CD4-positive, alpha-beta T cell treated with Interleukin-17A for 1 hour (primary cell): ENCODE data around the gene LARGE1.

Experiments
- DNase-seq: peaks from one replicate; pipeline ENCODE4 v3.0.0-alpha.2; 2020

LARGE1 gene

DNA sequence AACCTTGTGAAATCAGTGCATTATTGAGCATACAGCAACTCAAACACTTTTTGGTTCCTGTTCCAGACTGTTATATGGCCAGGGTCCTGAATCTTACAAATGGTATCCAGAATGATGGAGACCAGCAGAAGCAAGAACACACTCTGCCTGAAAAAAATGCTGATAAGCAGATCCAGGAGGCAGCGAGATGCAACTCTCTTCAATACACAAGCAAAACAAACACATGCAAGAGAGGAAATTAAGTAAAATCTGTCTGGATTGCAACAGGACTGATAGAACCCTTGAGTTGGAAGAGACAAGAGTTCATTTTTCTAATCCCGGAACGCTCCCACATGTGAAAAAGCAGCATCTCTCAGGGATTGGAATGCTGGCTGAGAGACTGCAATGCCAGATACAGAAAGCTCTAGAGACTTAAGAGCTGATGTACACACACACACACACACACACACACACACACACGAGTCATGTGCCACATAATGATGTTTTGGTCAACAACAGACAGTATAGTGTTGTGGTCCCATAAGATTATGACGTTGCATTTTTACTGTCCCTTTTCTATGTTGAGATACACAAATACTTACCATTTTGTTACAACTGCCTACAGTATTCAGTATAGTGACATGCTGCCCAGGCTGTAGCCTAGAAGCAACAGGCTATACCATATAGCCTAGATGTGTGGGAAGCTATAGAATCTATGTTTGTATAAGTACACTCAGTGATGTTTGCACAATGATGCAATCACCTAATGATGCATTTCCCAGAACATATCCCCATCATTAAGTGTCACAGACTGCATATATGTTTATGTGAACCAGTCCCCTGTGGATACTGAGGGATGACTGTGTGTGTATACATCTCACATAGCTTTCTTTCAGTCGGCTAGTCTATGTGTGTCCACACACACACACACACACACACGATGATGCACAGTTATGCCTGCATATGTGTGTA, 406.6 kb downstream of the LARGE1 start:
- no peak for DNase-seq

DNA sequence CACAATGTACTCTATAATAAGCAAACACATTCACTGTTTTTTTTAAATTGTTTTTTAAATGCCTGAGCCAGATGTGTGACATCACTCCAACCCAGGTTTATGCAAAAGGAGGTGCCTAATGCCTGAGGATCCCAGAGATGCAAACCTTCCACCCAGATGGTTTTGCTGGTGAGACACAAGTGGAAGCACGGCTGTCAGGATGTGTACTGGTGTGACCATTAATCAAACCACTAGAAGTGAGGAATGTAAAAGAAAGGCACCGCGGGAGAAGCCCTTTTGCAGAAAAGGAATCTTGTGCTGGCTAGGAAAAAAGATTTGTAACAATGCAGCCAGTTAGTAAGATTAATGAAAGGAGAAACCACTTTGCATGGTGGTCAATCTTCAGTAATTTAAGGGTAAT, 407.4 kb downstream of the LARGE1 start:
- DNase-seq: no peak

DNA sequence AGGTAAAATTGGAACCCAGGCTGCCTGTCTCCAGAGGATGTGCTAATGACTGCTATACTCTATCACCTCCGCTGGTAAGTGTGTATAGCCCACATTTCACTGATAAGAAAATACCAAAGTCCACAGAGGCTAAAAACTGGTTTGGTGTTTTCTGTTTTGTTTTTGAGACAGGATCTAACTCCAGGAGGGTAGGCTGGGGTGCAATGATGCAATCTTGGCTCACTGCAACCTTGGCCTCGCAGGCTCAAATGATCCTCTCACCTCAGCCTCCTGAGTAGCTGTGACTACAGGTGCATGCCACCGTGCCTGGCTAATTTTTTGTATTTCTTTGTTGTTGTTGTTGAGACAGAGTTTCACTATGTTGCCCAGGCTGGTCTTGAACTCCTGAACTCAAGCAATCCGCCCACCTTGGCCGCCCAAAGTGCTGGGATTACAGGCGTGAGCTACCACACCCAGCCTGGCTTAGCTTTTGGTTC, 409.8 kb downstream of the LARGE1 start:
- no peak for DNase-seq

DNA sequence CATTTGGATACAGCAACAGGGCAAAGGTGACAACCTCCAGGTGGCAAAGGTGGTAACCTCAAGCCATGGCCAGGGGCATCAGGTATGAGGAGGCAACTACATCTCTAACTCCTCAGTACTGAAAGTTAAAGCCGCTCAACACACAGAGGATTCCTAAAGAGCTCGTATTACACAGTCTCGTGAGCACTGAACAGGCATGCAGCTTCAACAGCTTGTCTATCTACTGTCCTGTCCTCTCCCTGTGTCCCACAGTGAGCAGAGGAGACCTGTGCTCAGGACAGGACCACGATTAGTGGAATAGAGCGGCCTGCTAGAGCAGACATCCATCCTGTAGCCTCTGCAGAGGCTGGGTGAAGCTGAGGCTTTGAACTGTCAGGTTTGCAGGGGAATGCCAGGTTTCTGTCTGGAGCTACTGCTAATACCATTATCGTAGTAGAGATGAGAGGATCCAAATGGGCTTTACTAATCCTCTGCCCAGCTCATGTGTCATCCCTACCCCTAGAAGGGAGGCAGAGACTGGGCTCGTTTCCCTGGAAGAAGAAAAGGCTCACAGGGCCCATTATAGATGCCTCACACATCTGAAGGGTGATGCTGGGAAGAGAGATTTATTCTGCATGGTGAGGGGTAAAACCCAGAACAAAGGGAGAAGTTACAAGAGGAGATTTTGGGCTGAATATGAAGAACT, 415.2 kb downstream of the LARGE1 start:
- DNase-seq: no peak

DNA sequence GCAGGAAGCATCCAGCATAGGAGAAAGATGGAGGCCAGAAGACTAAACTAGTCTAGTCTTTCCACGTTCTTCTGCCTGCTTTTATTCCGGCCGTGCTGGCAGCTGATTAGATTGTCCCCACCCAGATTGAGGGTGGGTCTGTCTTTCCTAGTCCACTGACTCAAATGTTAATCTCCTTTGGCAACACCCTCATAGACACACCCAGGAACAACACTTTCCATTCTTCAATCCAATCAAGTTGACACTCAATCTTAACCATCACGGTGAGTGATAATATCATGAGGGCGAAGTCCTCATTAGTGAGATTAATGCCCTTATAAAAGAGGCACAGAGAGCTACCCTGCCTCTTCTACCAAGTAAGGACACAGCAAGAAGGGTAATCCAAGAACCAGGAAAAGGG, 424.2 kb downstream of the LARGE1 start:
- no peak for DNase-seq

DNA sequence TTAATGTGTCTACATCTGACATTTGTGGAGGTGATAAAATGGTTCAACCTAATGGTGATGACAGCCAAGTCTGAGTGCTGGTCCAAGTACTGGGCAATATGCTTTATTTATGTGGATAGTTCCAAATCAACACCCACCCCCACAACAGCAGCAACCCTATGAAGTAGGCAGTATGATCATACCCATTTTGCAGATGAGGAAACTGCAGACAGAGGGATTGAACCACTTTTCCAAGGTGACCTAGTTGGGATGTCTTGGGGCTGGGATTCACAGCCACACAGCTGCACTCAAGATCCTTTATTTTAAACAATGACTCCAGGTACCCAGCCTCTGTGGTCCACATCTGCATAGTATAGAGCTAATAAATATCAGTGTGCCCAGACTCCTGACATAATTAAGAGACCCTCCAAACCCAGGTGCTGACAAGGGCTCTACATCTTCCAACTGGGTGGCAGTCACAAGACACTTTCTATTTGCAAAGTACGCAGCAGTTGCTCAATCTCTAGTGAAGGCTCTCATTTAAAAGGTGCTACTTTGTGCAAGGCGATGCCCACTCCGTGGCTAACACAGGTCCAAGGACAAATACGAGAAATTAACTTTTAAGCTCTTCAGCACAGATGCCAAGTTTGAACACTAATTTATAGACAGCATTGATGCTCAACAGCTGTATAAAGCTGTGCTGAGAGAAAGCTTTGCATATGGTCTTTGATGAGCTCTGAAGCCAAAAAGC, 426.6 kb downstream of the LARGE1 start:
- DNase-seq: no peak

DNA sequence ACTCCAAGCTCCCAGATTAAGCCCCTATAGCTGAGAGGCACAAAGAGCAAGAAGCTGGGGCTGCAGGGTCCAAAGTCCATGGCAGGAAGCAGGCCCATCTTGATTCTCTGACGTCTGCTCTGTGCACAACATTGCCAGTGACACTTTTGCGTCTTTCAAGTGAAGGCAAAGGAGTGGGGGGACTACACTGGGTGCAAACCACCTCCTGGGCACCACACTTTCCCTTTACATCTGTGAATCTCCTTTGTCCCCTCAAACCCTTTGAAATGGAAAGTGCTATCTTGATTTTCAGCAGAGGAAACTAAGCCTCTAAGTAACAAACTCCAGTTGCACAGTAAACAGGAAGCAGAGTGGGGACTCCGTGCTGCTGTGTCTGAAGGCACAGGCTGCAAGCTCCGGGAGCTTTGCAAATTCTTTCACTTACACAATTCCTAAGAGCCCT, 428.0 kb downstream of the LARGE1 start:
- DNase-seq: no peak

DNA sequence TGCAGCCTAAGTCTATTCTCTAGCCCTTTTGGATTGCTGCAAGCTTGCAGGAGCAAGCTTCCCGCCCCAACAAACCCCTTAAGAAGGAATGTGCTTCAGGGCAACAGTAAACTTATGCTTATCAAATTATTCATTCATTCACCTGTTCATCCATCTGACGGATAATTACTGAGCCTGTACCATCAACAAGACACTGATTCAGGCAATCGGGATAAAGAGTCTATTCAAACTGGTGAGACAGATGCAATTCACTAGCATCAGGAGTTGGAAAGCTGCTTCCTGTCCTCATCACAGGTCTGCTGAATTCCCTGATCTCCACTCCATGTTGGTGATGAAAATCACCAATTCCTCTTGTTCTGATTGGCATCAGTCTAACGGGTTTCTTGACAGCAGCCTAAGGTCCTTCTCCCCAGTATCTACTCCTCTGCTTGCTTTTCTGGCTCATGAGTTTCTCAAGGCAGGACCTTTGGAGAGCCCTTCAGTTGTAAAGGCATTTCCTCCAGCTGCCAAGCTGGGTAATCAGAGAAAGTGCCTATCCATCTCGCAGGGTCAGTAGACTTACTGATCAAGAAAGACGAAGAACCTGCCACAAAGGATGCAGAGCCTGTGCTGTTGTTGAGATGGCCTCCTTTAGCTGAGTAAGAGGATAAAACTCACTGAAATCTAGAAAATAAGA, 433.1 kb downstream of the LARGE1 start:
- DNase-seq: no peak

DNA sequence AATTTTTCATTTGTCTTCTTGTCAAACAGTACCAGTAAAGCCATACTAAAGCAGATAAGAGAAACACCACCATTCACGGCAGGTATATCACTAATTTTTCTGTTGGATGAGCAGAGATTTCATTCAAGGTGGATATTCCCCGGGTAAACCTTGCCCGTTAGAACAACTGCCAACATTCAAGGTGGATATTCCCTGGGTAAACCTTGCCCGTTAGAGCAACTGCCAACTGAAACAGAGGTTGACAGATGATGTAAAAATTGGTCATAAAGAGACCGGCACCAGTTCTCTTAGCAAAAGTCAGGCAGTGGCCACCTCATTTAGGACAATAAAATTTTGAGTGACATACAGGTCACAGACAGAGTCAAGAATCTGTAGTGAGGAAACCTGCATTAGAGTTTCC, 438.7 kb downstream of the LARGE1 start:
- DNase-seq: no peak

DNA sequence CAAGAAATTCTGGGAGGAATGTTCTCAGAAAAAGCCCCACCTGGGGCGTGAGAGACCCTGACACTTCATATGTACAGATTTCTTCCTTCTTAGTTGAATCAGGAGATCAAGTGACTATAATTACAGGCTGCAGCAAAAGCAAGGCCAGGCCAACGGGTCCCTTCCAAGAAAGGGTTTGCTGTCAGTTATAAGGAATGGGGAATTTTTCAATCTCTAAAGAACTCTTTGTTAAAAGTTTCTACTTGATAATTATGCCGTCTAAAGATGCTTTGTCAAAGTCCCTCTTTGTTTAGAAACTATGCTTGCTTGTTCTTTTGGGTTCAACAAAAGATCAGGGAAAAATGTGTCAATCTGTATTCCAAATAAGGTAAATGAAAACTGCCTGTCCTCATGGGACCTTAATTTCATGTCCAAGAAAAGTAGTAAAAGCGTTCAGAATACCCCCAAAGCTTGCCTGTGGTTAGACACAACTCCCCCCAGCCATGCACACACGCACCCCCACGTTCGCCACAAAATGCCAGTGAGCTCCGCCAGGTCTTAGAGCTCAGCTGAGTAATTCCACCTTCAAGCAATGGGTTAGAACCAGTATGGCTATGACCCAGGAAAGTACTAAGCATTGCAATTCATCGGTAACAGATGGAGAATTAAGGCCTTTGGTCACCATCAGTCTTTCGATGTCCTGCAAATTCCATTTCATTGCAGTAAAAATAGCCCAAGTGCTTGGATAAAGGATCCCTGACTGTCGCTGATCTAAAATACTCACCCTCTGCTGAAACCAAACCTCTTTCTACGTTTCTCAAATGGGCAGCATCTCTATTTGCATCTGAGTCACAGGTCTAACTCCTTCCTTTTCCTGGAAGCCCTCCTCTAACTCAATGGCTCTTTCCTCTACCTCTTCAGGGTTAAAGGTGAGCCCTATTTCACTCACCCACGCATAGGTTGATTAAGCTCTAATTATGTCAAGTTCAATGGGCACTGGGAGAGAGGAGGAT, 442.9 kb downstream of the LARGE1 start:
- no peak for DNase-seq

DNA sequence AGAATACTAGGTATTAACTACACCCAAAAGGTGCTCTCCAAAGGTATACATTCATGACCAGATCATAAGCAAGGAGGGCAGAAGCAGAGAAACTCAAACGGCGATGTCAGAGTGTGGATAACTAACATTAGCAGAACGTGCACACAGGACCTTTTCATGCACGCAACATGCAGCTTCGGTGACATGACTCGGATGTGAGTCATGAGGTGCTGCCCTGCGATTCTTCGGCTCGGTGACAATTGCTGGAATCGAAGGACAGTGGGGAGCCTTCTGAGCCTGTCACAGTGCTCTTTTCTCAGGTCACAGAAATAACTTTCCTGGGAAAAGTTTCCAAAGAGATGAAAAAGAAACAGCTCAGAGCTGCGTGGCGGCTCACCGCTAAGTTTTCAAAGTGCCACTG, 443.6 kb downstream of the LARGE1 start:
- DNase-seq: no peak

DNA sequence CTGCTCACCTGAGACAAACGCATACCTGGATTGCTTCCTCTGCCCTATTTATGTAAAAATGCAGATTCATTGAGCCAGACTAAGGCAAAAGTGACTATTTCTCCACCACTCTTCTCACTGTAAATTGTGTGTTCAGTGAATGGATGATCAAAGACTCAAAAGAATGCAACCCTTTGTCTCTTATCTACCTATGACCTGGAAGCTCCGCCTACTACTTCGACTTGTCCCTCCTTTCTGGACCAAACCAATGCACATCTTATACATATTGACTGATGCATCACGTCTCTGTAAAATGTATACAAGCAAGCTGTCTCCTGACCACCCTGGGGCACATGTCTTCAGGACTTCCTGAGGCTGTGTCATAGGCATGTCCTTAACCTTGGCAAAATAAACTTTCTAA, 444.1 kb downstream of the LARGE1 start:
- DNase-seq: no peak

DNA sequence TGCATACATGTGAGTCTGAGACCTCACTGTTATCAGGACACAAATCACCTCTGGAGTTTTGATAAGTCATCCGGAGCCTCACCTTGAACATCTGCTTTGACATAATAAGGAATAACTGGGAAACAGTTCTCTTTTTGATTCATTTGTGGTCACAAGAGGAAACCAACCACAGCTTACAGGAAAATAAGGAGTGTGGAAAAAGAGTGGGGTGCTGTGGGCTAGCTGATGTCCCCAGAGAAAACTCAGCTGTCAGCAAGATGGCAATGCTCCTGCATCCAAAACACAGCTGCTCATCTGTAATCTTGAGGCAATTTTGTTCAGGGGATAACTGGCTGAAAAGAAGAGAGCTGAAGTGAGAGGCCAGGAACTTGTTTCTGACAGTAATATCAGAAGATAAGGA, 445.7 kb downstream of the LARGE1 start:
- no peak for DNase-seq

DNA sequence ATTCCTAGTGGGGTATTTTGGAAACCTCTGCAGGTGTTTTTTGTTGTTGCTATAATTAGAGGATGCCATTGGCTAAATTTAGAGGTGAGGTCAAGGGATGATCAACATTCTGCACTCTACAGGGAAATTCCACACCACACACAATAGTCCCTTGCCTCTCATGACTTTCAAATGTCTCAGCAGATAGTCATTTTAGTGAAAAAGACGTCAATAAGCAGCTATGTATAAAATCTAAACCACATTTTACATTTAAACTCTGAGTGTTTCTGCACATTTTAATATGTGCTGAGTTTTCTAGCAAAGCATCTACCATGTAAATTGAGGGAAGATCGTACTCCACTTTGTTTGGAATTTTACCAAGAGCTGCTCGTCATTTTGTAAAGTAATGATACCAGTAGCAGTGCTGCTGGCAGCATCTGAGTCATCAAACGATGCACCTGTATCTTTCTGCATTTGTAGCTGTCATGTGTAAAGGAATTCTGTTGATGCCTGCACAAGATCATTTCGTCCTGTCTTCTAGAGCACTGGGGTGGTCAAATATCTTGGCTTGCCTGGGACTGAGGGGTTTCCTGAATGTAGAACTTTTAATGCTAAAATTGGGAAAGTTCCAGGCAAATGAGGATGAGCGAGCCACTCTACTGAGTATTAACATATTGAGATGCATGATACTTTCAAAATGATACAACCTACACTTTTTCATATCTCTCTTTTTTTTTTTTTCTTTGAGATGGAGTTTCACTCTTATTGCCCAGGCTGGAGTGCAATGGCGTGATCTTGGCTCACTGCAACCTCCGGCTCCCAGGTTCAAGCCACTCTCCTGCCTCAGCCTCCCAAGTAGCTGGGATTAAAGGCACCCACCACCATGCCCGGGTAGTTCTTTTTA, 447.6 kb downstream of the LARGE1 start:
- no peak for DNase-seq

DNA sequence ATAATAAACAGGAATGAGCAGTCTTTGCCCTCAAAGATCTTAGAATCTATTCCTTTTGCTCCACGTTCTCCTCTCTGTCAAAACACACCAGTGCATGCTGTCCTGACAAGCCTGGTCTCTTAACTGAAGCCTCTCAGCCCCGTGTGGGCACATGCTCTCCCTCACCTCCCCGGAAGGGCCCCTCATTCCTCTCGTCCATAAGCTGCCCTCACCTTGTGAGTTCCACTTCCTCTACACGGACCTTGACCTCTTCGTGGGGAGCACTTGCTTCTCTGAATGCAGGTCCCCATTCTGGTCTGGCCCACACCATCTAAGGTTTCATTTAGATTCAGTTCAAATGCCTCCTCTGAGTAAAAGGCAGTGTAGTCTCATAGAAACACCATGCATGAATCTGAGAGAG, 449.8 kb downstream of the LARGE1 start:
- no peak for DNase-seq

DNA sequence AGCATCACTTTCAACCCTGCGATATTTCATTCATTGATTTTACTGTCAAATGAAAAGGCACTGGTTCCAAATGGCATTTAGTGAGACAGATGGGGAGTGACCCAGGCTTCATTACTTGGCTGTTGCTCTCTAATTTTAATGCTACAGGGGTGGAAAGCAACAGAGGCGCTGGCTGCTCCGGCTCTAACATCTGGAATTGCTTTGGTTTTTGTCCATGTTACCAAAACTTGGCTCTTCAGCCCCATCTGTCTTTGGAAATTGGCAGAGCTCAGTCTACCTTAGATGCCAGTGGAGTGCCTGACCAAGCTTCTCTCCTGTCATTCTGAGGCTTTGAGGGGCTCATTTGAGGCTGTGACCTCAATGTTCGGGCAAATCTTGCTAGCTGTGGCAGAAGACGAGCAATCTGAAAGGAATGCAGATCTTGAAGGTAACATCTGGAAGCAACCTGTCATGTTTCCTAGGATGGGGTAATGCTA, 452.6 kb downstream of the LARGE1 start:
- DNase-seq: no peak

DNA sequence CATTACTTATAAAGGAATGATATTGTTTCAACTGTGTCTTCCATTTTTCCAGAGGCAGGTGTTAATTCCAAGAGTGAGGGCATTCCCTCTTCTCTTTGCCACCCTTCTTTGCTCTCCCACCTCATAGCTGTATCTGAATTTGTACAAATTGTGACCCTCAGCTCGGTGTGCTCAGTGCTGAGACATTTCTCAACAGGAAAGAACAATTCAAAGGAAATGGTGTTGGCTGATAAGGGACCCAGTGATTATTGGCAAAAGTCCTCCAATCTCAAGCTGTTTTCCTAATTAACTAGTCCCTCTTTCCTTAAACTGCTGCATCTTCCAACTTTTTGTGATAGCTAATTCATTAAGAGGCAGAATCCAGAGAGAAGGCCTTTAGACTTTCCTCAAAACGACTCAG, 453.2 kb downstream of the LARGE1 start:
- no peak for DNase-seq

DNA sequence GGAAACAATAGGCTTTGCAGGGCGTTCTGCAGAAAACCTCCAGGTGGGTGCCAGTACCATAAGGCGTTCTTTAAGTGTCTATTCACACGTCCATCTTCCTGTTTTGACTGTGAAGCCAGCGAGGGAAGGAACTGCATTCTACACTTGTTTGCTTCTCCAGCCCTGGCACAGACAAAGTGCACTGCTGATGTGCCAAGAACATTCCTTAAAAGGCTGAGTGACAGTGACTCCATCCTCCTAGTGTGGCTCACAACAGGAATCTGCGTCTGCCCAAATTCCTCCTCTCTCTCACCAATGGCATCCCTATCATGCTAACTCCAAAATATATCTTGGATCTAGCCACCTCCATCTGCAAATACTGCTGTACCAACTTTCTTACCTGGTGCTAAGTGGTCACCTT, 454.7 kb downstream of the LARGE1 start:
- DNase-seq: no peak

DNA sequence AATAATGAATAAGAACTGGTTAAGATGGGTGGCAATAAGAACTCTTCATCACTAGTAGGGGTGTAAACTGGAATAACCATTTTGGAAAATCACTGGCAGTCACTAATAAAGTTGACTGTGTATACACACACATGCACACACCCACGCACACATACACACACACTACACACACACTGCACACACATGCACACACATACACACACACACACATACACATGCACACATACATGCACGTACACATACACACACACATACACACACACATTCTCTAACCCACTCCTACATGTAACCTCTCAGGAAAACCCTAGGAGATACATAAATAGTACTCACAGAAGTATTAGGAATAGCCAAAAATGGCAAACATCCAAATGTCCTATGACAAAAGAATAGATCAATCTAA, 455.6 kb downstream of the LARGE1 start:
- no peak for DNase-seq

DNA sequence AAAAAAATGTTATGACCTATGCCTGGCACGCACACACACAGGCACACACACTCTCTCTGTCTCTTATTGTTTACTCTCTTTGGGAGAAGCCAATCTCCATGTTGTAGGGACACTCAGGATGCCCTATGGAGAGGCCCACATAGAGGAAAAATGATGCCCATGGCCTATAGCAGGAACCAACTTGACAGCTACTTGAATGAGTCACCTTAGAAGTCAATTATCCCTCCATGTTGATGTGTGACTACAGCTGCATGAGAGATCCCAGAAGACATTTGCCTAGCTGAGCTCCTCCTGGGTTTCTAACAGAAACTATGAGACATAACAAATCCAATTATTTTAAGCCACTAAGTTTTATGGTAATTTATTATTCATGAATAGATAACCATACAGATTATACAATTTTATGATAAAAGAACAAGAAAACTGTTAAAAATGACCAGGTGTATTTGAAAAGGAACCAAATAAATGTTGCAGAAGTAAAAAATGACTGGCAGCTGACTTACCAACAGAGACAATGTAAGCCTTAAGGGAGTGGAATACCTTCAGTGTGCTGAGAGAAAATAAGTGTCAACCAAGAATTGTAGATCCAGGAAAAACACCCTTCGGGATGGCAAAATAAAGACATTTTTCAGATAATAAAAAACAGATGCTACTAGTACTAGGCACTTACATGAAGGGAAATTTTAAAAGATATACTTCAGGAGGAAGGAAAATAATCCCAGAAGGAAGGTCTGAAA, 458.4 kb downstream of the LARGE1 start:
- DNase-seq: no peak
